ENCODE results near the gene COPG1.

The COPG1 gene

GRCh38 chr3:129312671-129313414, 63.4 kb downstream of the COPG1 start:
- DNase-seq (ENCODE audit: low read depth in 1 of 2, low spot score in 1 of 2) = no peak

GRCh38 chr3:129313415-129313664, 63.9 kb downstream of the COPG1 start:
- DNase-seq (ENCODE audit: low read depth in 1 of 2, low spot score in 1 of 2) = no peak

- DNase-seq (ENCODE audit: low read depth in 1 of 2, low spot score in 1 of 2) = no peak
These were observed 64.4 kb downstream of the COPG1 start for GRCh38 chr3:129313665-129314385.

- DNase-seq (ENCODE audit: low read depth in 1 of 2, low spot score in 1 of 2) = no peak
These were observed 65.2 kb downstream of the COPG1 start for GRCh38 chr3:129314386-129315222.

DNA sequence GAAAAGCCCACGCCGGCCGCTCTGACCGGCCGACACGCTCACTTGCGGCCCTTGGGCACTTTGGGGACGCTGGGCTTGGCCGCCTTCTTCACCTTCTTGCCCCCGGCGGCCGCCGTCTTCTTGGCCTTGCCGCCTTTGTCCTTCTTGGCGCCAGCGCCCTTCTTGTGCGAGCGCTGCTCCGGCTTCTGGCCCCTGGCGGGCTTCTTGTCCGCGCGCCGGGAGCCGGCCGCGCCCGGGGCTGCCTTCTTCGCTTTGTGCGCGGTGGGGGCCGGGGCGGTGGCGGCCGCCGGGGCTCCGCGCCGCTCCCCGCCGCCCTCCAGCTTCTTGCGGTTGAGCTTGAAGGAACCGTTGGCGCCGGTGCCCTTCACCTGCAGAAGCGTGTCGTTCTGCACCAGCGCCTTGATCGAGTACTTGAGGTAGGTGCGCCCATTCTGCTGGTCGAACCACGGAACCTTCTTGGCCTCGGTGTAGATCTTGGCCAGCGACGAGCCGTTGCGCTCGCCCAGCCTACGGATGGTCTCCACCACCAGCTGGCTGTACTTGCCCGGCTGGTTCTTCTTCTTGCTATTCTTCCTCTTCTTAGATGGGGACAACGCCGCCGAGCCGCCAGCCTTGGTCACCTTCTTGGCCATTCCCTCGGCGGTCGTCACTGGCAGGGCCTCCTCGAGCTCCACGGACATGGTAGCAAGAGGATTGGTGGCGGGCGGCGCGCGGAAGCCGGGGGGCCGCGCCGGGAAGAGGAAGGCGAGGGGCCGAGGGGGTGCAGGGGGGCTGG, 66.0 kb downstream of the COPG1 start:
- DNase-seq (ENCODE audit: low read depth in 1 of 2, low spot score in 1 of 2) = no peak

GRCh38 chr3:129315998-129316247, 66.5 kb downstream of the COPG1 start:
- DNase-seq (ENCODE audit: low read depth in 1 of 2, low spot score in 1 of 2) = no peak

- DNase-seq (ENCODE audit: low read depth in 1 of 2, low spot score in 1 of 2) = peak; percentile 82 to 89
These were observed 67.0 kb downstream of the COPG1 start for GRCh38 chr3:129316248-129317013.

GRCh38 chr3:129317014-129317771, 67.8 kb downstream of the COPG1 start:
- DNase-seq (ENCODE audit: low read depth in 1 of 2, low spot score in 1 of 2) = no peak

DNA sequence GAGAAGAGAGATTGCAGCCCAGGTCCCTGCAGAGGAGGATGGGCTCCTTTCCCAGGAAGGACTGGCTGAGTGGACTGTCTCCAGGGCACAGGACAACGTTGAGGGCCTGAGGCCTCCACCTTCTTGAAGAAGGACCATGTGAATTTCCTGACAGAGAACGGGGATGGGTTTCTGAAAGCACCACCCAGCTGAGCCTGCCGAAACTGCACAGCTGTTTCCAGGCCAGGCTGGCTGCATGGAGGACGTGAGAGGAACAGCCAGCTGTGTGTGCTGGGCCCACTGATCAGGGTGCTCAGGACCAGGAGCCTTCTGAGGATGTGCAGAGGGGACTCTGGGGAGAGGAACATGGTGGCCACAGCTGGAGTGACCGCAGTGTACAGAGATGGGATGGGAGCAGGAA, 68.4 kb downstream of the COPG1 start:
- DNase-seq (ENCODE audit: low read depth in 1 of 2, low spot score in 1 of 2) = no peak

GRCh38 chr3:129318921-129319320, 69.5 kb downstream of the COPG1 start:
- no peak for DNase-seq (ENCODE audit: low read depth in 1 of 2, low spot score in 1 of 2)

GRCh38 chr3:129320261-129320660, 70.9 kb downstream of the COPG1 start:
- no peak for DNase-seq (ENCODE audit: low read depth in 1 of 2, low spot score in 1 of 2)

DNA sequence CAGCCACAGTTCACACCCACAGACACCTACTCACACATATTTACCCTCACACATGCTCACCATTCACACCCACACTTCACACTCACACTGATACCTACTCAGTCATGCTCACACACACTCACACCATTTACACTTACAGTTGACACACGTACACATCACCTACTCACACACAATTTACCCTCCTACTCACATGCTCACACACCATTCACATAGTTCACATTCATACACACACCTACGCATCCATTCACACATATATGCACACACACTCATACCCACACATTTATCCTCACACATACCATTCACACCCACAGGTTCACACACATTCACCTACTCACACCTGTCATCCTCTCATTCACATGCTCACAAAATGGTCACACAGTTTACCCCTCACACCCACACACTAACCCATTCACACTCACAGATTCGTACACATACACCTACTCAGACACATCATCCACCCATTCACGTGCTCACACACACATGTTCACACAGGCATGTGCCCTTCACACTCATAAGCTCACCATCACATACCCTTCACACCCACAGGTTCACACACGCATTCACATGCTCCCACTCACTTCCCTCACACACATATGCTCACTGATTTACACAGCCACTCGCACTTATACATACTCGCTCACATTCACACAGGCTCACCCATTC, 71.5 kb downstream of the COPG1 start:
- DNase-seq (ENCODE audit: low read depth in 1 of 2, low spot score in 1 of 2) = no peak

DNA sequence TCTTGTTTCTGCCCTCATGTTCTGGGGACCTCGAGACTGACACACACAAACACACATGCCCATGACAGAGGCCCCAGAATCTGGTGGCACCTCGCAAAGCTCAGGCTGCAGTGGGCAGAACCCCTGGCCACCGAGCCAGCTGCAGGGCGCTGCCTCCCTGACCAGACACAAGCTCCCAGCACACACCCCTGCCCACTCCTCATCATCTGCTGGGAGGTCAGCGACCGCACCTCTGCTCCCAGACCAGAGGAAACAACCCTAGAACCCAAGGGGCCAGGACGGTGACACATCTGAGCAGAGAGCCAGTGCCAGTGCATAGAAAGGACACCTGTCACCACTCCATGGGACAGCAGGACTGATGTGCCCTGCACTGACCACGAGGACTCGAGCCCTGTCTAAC, 72.5 kb downstream of the COPG1 start:
- no peak for DNase-seq (ENCODE audit: low read depth in 1 of 2, low spot score in 1 of 2)

DNA sequence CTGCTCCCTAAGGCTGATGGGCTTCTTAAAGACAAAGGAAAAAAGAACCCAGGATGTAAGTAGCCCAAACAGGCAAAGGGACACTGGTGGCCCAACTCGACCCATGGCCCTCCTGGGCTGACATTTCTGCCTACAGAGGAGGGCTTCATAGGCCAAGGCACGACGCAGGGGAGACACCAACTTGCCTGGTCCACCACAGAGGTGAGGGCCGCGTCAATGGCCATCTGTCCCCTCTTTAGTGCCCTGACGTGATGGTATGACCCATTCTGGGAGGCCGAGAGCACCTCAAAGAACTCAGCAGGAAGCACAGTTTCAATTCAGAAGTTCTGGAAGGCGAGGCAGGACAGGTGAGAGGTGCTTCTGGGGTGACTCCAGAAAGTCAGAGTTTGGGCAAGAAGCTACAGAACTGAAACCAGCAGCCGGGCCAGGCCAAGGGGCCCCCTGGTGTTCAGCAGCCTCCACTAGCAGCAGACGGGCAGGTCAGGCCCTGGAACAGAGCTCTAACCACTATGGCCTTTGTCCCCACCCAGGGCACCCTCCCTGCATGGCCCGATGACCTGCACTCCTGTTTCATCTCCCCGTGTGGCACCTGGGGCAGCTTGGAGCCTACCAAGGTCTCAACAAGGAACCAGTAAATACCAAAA, 74.4 kb downstream of the COPG1 start:
- no peak for DNase-seq (ENCODE audit: low read depth in 1 of 2, low spot score in 1 of 2)

- no peak for DNase-seq (ENCODE audit: low read depth in 1 of 2, low spot score in 1 of 2)
These were observed 75.4 kb downstream of the COPG1 start for GRCh38 chr3:129324855-129325254.

- no peak for DNase-seq (ENCODE audit: low read depth in 1 of 2, low spot score in 1 of 2)
These were observed 76.0 kb downstream of the COPG1 start for GRCh38 chr3:129325383-129325782.

GRCh38 chr3:129326138-129326537, 76.7 kb downstream of the COPG1 start:
- no peak for DNase-seq (ENCODE audit: low read depth in 1 of 2, low spot score in 1 of 2)

GRCh38 chr3:129326595-129326994, 77.2 kb downstream of the COPG1 start:
- DNase-seq (ENCODE audit: low read depth in 1 of 2, low spot score in 1 of 2) = no peak

Data from activated T-helper 1 cell treated with anti-CD3 and anti-CD28 coated beads, Interleukin-2, amount 50 U/mL, for 16 hours (primary cell).